CD4-positive, alpha-beta T cell (primary cell): ENCODE data around the gene SLC35F2. TPM values are rescaled to one million over a fixed set of nuclear protein-coding genes. Genes with fewer than 3 reads are reported as not detected.

ENCODE experiments used
- ATAC-seq: fragments of 200-7000 bp; cut with Tn5 transposase; one replicate; pipeline ENCODE4 v1.10.0; 2022; ENCODE audit warnings: mild to moderate bottlenecking; ENCODE audit not compliant: poor library complexity
- CTCF ChIA-PET: fragments of 350-600 bp; sonication (Branson Sonifier 250); formaldehyde crosslinking; loops from one replicate; lab custom pipeline; 2021; ENCODE audit warnings: antibody characterized with exemption, inconsistent platforms; lab: Charles Lee
- POLR2A ChIA-PET: fragments of 350-600 bp; sonication (Branson Sonifier 250); formaldehyde crosslinking; loops from one replicate; lab custom pipeline; 2021; ENCODE audit warnings: antibody characterized with exemption, inconsistent platforms; lab: Charles Lee
- DNase-seq, 14 experiments: peaks; one replicate each; pipeline ENCODE4 v3.0.0-alpha.2; 2013 to 2020; ENCODE audit warnings: mixed read lengths in 2 of 14
- H3K27ac ChIP-seq, 2 donors: one replicate each; pipeline versions ENCODE4 v1.5.1 to v1.7.0; 2013; ENCODE audit warnings: low read length in 2 of 2, low read depth in 1 of 2, mild to moderate bottlenecking in 1 of 2
- H3K27me3 ChIP-seq, 2 experiments: 1 replicate in 1 of 2; 2 replicates in 1 of 2; pipeline versions ENCODE4 v1.6.1 to v1.7.0; 2013; ENCODE audit warnings: low read length in 2 of 2, control low read depth in 1 of 2, mild to moderate bottlenecking in 1 of 2, moderate library complexity in 1 of 2; ENCODE audit not compliant: insufficient read depth in 2 of 2, control insufficient read depth in 1 of 2
- H3K36me3 ChIP-seq: one replicate; pipeline ENCODE4 v1.6.1; 2013; ENCODE audit warnings: low read length, control low read depth; ENCODE audit not compliant: insufficient read depth
- H3K4me1 ChIP-seq: one replicate; pipeline ENCODE4 v1.6.1; 2013; ENCODE audit warnings: low read length, control low read depth; ENCODE audit not compliant: insufficient read depth
- H3K4me3 ChIP-seq: one replicate; pipeline ENCODE4 v1.5.1; 2013; ENCODE audit warnings: mild to moderate bottlenecking, low read length, moderate library complexity
- H3K9me3 ChIP-seq, 2 experiments: 1 replicate in 1 of 2; 2 replicates in 1 of 2; pipeline versions ENCODE4 v1.6.1 to v1.7.0; 2013; ENCODE audit warnings: low read length in 2 of 2, mild to moderate bottlenecking in 2 of 2, control low read depth in 1 of 2, moderate library complexity in 1 of 2; ENCODE audit not compliant: control insufficient read depth in 1 of 2, insufficient read depth in 1 of 2
- H3K27ac Mint-ChIP-seq: one replicate; pipeline ENCODE4 v1.8.0; 2020; ENCODE audit warnings: mixed read lengths
- H3K27me3 Mint-ChIP-seq: one replicate; pipeline ENCODE4 v1.8.0; 2021; ENCODE audit warnings: mixed read lengths
- H3K36me3 Mint-ChIP-seq: one replicate; pipeline ENCODE4 v1.8.0; 2021; ENCODE audit warnings: low read depth, mixed read lengths
- H3K4me1 Mint-ChIP-seq: one replicate; pipeline ENCODE4 v1.8.0; 2021; ENCODE audit warnings: low read depth, mixed read lengths
- H3K4me3 Mint-ChIP-seq: one replicate; pipeline ENCODE4 v1.8.0; 2020; ENCODE audit warnings: mild to moderate bottlenecking, mixed read lengths
- H3K9me3 Mint-ChIP-seq: one replicate; pipeline ENCODE4 v1.8.0; 2020; ENCODE audit warnings: mixed read lengths
- CTCF ChIP-seq: fragments of 200-600 bp; IDR thresholded peaks from one replicate; pipeline ENCODE4 v1.8.0; 2022; ENCODE audit warnings: antibody characterized with exemption, mild to moderate bottlenecking
- intact Hi-C, 2 experiments: fragments of 100-400 bp; cut with DNase I in 1 of 2; cut with micrococcal nuclease in 1 of 2; formaldehyde crosslinking; loops; one replicate each; pipeline versions ENCODE4 v1.15.1 to v1.9.0; 2023 to 2025; cut with DNase I, micrococcal nuclease
- polyA plus RNA-seq, 2 donors: library from polyadenylated mRNA; unstranded; fragments of 120-200 nt; gene quantifications; one replicate each; pipeline ENCODE4 v1.2.1, GENCODE V29; 2013
- total RNA-seq, 174 experiments: library from RNA in 2 of 174; stranded (reverse) in 2 of 174; gene quantifications; one replicate each; pipeline ENCODE4 v1.2.3 and lab custom pipeline; 2021 to 2026

The SLC35F2 gene
- 1 to 10 TPM; 2.8 to 3.0 TPM for total RNA-seq
- 5.5 TPM for polyA plus RNA-seq (2013, experiment 1 of 2)
- polyA plus RNA-seq (2013, experiment 2 of 2), result 7.0 TPM
- 9.2 to 127 (median 35.7) reads per million in 172 experiments for total RNA-seq (lab: John Stamatoyannopoulos, UW)

GRCh38 chr11:107858217-107859070, at the start of gene SLC35F2:
Gene SLC35F2, minus strand, starts transcription at chr11:107858787. Its CDS starts 20 bp downstream, at chr11:107858767.
- TF ChIP-seq CTCF, result no peak
- Mint-ChIP-seq H3K4me3 (peak within 1 kb of the TSS; percentile 100), H3K36me3 (no peaks in the 10 kb centered on the region), H3K4me1 (peaks cover 28% of the 10 kb centered on the region), H3K27ac (peak within 1 kb of the TSS; percentile 85), H3K27me3 (no peaks in the 10 kb centered on the region), H3K9me3 (no peaks in the 10 kb centered on the region)
- Histone ChIP-seq H3K9me3 (no peaks in the 10 kb centered on the region), H3K4me1 (peaks cover 26% of the 10 kb centered on the region), H3K27ac (no peak within 1 kb of the TSS), H3K4me3 (peak within 1 kb of the TSS; percentile 94), H3K36me3 (no peaks in the 10 kb centered on the region), H3K27me3 (no peaks in the 10 kb centered on the region)
- DNase-seq (peak; percentile 15 to 86 (median 58)), ATAC-seq (peak; percentile 73)
- intact Hi-C loops, result loop anchor here in 1 of 2 experiments (10.0 kb wide), 2 partner anchors 156 to 1774 kb away; no protein-coding TSS in a partner anchor
- ChIA-PET POLR2A (interaction anchor here (0.6 to 1.4 kb wide), 3 partner anchors 18 to 150 kb away, joined by 3 read pairs; partner anchors contain the start of gene CUL5), CTCF (no interaction called here)

GRCh38 chr11:107908211-107908610, 49.6 kb upstream of the SLC35F2 start:
- Histone ChIP-seq H3K9me3 (peaks cover 0 to 4% of the 10 kb centered on the region in 2 experiments), H3K4me3 (no peak overlapping the region), H3K27me3 (peaks cover 0 to 3% of the 10 kb centered on the region in 2 experiments), H3K4me1 (no peaks in the 10 kb centered on the region), H3K36me3 (no peaks in the 10 kb centered on the region), H3K27ac (no peak overlapping the region)
- Mint-ChIP-seq H3K4me3 (no peak overlapping the region), H3K9me3 (no peaks in the 10 kb centered on the region), H3K27ac (no peak overlapping the region), H3K36me3 (no peaks in the 10 kb centered on the region), H3K4me1 (no peaks in the 10 kb centered on the region), H3K27me3 (peaks cover 25% of the 10 kb centered on the region)
- ChIA-PET POLR2A (no interaction called here), CTCF (no interaction called here)
- intact Hi-C loops, result loop anchor here in 1 of 2 experiments (5.0 kb wide), 1 partner anchor 166 kb away; no protein-coding TSS in a partner anchor
- no peak for ATAC-seq
- no peak for TF ChIP-seq CTCF
- DNase-seq, result no peak

- POLR2A ChIA-PET, result interaction anchor here (0.6 kb wide), 1 partner anchor 39 kb away, joined by 3 read pairs; no protein-coding TSS in a partner anchor
- ATAC-seq (peak; percentile 61), DNase-seq (peak in 3 of 14 experiments; percentile 35 to 47 (median 36))
- H3K36me3 Mint-ChIP-seq, result no peaks in the 10 kb centered on the region
- Histone ChIP-seq H3K9me3 (no peaks in the 10 kb centered on the region), H3K27me3 (no peaks in the 10 kb centered on the region), H3K27ac (no peak overlapping the region), H3K36me3 (no peaks in the 10 kb centered on the region), H3K4me3 (no peak overlapping the region), H3K4me1 (no peaks in the 10 kb centered on the region)
- no peak overlapping the region for H3K4me3 Mint-ChIP-seq
- CTCF ChIA-PET, result interaction anchor here (1.0 kb wide), 1 partner anchor 23 kb away, joined by 3 read pairs; no protein-coding TSS in a partner anchor
- intact Hi-C loops, result loop anchor here (1.0 to 10.0 kb wide), 4 partner anchors 213 to 351 kb away; no protein-coding TSS in a partner anchor
- H3K9me3 Mint-ChIP-seq, result no peaks in the 10 kb centered on the region
- H3K27me3 Mint-ChIP-seq, result peaks cover 4% of the 10 kb centered on the region
- peak; percentile 66 for TF ChIP-seq CTCF
- H3K4me1 Mint-ChIP-seq, result no peaks in the 10 kb centered on the region
- no peak overlapping the region for H3K27ac Mint-ChIP-seq
Observed at GRCh38 chr11:107898270-107898669, 39.7 kb upstream of the SLC35F2 start.
